ENCODE results near the gene PBLD. TPM values are rescaled to one million over a fixed set of nuclear protein-coding genes. Genes with fewer than 3 reads are reported as not detected.

The PBLD gene
- total RNA-seq, 1 donor from 2014 or later, result 11.1 TPM

- no peaks in the 10 kb centered on the region for H3K36me3 Mint-ChIP-seq (ENCODE audit: insufficient read depth)
- no peak for DNase-seq (ENCODE audit: low spot score, unreplicated experiment)
- no peak for TF ChIP-seq CTCF (IDR thresholded peaks at IDR 0.05; ENCODE audit: unreplicated experiment)
- H3K4me3 Mint-ChIP-seq (ENCODE audit: low read depth), result no peak overlapping the region
- no peak overlapping the region for H3K27ac Mint-ChIP-seq
- peaks cover 5% of the 10 kb centered on the region for H3K4me1 Mint-ChIP-seq (ENCODE audit: low read depth)
- no peaks in the 10 kb centered on the region for H3K9me3 Mint-ChIP-seq (ENCODE audit: low read depth)
- peaks cover 25% of the 10 kb centered on the region for H3K27me3 Mint-ChIP-seq
Measured at GRCh38 chr10:68235581-68235980, 97.1 kb downstream of the PBLD start.

DNA sequence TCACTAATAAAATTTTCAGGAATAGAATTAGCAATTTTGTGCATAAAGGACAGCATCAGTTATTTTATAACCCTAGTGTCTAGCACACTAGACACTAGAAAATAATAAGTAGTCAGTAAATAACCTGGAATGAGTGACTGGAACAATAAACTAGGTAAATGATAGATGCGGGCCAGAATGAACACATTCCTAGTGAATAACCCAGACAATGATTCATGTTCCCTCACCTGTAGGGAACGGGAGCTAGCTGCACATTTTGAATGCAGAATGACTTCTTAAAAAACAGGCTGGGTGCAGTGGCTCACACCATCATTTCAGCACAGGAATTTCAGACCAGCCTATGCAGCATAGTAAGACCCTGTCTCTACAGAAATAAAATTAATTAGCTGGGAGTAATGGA, 97.6 kb downstream of the PBLD start:
- H3K27ac Mint-ChIP-seq, result no peak overlapping the region

DNA sequence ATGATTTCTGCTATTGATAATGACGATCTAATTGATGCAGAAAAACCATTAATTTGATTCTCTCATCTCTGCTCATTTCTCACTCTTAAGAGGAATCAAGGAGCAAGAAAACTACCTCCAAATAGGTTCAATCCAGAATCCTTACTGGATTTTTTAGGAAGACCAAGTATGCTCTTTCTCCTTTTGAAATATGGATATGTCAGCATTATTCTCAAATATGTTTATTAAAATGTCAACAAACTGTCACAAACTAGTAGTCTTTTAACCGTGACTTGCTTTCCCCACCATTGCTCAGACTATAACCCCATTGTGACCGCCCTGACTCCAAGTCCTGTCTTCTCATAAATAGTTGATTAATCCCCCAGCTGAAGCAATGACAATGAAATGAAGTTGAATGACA, 99.7 kb downstream of the PBLD start:
- Mint-ChIP-seq H3K27ac (no peak overlapping the region), H3K4me3 (ENCODE audit: low read depth) (peak overlapping the region; percentile 9), H3K27me3 (peaks cover 28% of the 10 kb centered on the region), H3K4me1 (ENCODE audit: low read depth) (peaks cover 5% of the 10 kb centered on the region), H3K9me3 (ENCODE audit: low read depth) (no peaks in the 10 kb centered on the region), H3K36me3 (ENCODE audit: insufficient read depth) (no peaks in the 10 kb centered on the region)
- no peak for TF ChIP-seq CTCF (IDR thresholded peaks at IDR 0.05; ENCODE audit: unreplicated experiment)
- DNase-seq (ENCODE audit: low spot score, unreplicated experiment), result no peak

More for the DNA sequence above, 97.6 kb downstream of the PBLD start:
- Mint-ChIP-seq H3K9me3 (ENCODE audit: low read depth) (no peaks in the 10 kb centered on the region), H3K4me3 (ENCODE audit: low read depth) (no peak overlapping the region), H3K4me1 (ENCODE audit: low read depth) (peaks cover 5% of the 10 kb centered on the region), H3K27me3 (peaks cover 25% of the 10 kb centered on the region), H3K36me3 (ENCODE audit: insufficient read depth) (no peaks in the 10 kb centered on the region)
- TF ChIP-seq CTCF (IDR thresholded peaks at IDR 0.05; ENCODE audit: unreplicated experiment), result no peak
- DNase-seq (ENCODE audit: low spot score, unreplicated experiment), result no peak

Other genes starting within 250 kb of the PBLD start
- gene MYPN, start 223.4 kb downstream of the PBLD start, total RNA-seq, result 0.05 and 0.22 TPM in 2 replicates
- 0.65 and 0.73 TPM in 2 replicates for gene ATOH7, start 100.8 kb downstream of the PBLD start, total RNA-seq
- gene HNRNPH3, start 864 bp downstream of the PBLD start, total RNA-seq, result 222 and 225 TPM in 2 replicates
- 32.5 and 34.2 TPM in 2 replicates for gene RUFY2, start 74.3 kb upstream of the PBLD start, total RNA-seq
- gene DNA2, start 139.0 kb upstream of the PBLD start, total RNA-seq, result 33.3 and 34.5 TPM in 2 replicates
- gene SLC25A16, start 194.6 kb upstream of the PBLD start, total RNA-seq, result 27.5 and 32.3 TPM in 2 replicates
- 36.2 and 37.3 TPM in 2 replicates for gene TET1, start 227.4 kb upstream of the PBLD start, total RNA-seq